Pancreas (tissue), 10 donors: Measurements from ENCODE around the gene MYOCOS. TPM values are rescaled to one million over a fixed set of nuclear protein-coding genes. Genes with fewer than 3 reads are reported as not detected.

Experiments used
- ATAC-seq, 4 donors: fragments of 200-7000 bp; cut with Tn5 transposase; one replicate each; pipeline versions ENCODE4 v1.8.0 to v1.9.1; 2020; ENCODE audit warnings: mild to moderate bottlenecking in 4 of 4, moderate library complexity in 4 of 4
- DNase-seq, 6 donors: peaks; one replicate each; pipeline ENCODE4 v3.0.0-alpha.2; 2020
- FAIRE-seq: peaks from 2 replicates; lab custom pipeline; 2012; peaks lifted over from hg19 to GRCh38; lab: Jason Lieb, UNC
- H3K27ac ChIP-seq, 4 donors: fragments of 200-600 bp; sonication (generic); 1 replicate in 3 of 4; 2 replicates in 1 of 4; pipeline versions ENCODE4 v1.5.0 to v1.8.0; 2020
- H3K27me3 ChIP-seq, 4 donors: fragments of 200-600 bp; one replicate each; pipeline ENCODE4 v1.8.0; 2021
- H3K36me3 ChIP-seq, 3 donors: fragments of 200-600 bp; sonication (generic) in 1 of 3; one replicate each; pipeline versions ENCODE4 v1.5.0 to v1.8.0; 2020 to 2021
- H3K4me1 ChIP-seq, 3 donors: fragments of 200-600 bp; one replicate each; pipeline ENCODE4 v1.8.0; 2021
- H3K4me3 ChIP-seq, 4 donors: fragments of 200-600 bp; sonication (generic) in 2 of 4; one replicate each; pipeline versions ENCODE4 v1.5.0 to v1.8.0; 2020 to 2021
- H3K9me3 ChIP-seq, 4 donors: fragments of 200-600 bp; one replicate each; pipeline ENCODE4 v1.8.0; 2021
- CTCF ChIP-seq, 4 donors: fragments of 200-600 bp; sonication (generic) in 3 of 4; IDR thresholded peaks; one replicate each; pipeline versions ENCODE4 v1.5.0 to v1.8.0; 2021; ENCODE audit warnings: antibody characterized with exemption in 4 of 4
- WGBS, 2 donors: extraction: QIAGEN DNeasy Blood & Tissue Kit; methylation state at CpG; one replicate each; pipeline ENCODE4 v1.1.7; 2013; 5-methylcytosine and 5-hydroxymethylcytosine counted together
- intact Hi-C, 3 donors: fragments of 100-400 bp; cut with DNase I; formaldehyde crosslinking; loops; one replicate each; pipeline versions ENCODE4 v1.11.1 to v1.14.2; 2022
- polyA plus RNA-seq, 2 donors: library from polyadenylated mRNA; stranded (reverse); fragments of 200-250 nt; gene quantifications; one replicate each; pipeline ENCODE4 v1.2.3, GENCODE V29; 2013
- total RNA-seq, 6 donors: library from RNA; stranded (reverse); fragmentation: NEBNext Ultra II Directional in 4 of 6; extraction: Animal tissue kit (Norgen Biotek cat#: 25700) in 4 of 6; gene quantifications; one replicate each; pipeline versions ENCODE4 v1.2.1 to v1.2.4, GENCODE V29; 2021 to 2023
- donor health status: healthy with polysubstance abuse.
- donor health status: DM: no; HTN: no; CAD: no; lungs with moderate emphysema.
- donor health status: DM: no; HTN: no; CAD: no.
- donor health status: control.
- donor health status: control.
- donor health status: Bipolar disorder and iron deficiency.
- donor health status: DM: yes; HTN: yes; CAD: no.
- donor health status: DM: no; HTN: no; CAD: no.
- donor health status: DM: no; HTN: no; CAD: no.
- donor health status: DM: yes; HTN: yes; CAD: no.

The MYOCOS gene
- total RNA-seq = not detected
- polyA plus RNA-seq = under 1 TPM in 1 of 2 donors, not detected in 1; 0.05 TPM

GRCh38 chr1:171622152-171622462 lies at the start of gene MYOCOS:
TSS of gene MYOCOS (plus strand) at chr1:171622243. CDS start at chr1:171623884, 1,641 bp downstream.
- intact Hi-C loops = no loop called here
- TF ChIP-seq CTCF (IDR thresholded peaks at IDR 0.05) = no peak
- Histone ChIP-seq H3K27ac (no peak within 1 kb of the TSS), H3K27me3 (no peaks in the 10 kb centered on the region), H3K9me3 (no peaks in the 10 kb centered on the region), H3K36me3 (no peaks in the 10 kb centered on the region), H3K4me1 (no peaks in the 10 kb centered on the region), H3K4me3 (no peak within 1 kb of the TSS)
- no peak for DNase-seq
- no peak for FAIRE-seq
- WGBS, 2 donors = 45 to 48% methylated on average over 7 of the region's 7 CpGs
- no peak for ATAC-seq

DNA sequence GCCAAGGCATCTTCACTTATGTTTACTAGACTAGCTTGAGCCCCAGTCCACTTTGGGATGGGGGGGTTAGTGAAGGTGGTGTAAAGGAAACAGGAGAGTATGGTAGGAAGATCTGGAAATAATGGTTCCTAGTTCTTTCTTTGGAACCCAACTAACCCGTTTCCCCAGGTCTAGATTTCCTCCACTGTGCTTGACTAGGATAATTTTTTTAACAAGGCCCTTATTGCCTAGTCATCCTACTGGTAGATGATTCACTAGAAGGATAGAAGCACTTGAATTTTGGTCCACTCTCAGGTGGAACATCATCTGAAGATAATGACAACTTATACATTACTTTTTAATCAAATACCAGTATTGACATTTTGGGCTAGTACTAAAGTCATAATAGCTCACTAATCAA lies 45.9 kb upstream of the MYOCOS start:
- no peak for ATAC-seq
- intact Hi-C loops = no loop called here
- no peak for TF ChIP-seq CTCF (IDR thresholded peaks at IDR 0.05)
- no peaks in the 10 kb centered on the region for H3K4me1 ChIP-seq
- no peak overlapping the region for H3K27ac ChIP-seq
- no peak for DNase-seq
- peaks cover 4 to 64% (median 21%) of the 10 kb centered on the region in 3 donors for H3K36me3 ChIP-seq
- WGBS, 2 donors = 79 to 81% methylated on average over 1 of the region's 1 CpG
- no peaks in the 10 kb centered on the region for H3K27me3 ChIP-seq
- no peak overlapping the region for H3K4me3 ChIP-seq
- FAIRE-seq = no peak
- H3K9me3 ChIP-seq = no peaks in the 10 kb centered on the region

- ATAC-seq (no peak), DNase-seq (no peak), FAIRE-seq (no peak)
- Histone ChIP-seq H3K4me1 (no peaks in the 10 kb centered on the region), H3K36me3 (peaks cover 4 to 79% (median 15%) of the 10 kb centered on the region in 3 donors), H3K27me3 (no peaks in the 10 kb centered on the region), H3K27ac (no peak overlapping the region), H3K4me3 (no peak overlapping the region), H3K9me3 (no peaks in the 10 kb centered on the region)
- no peak for TF ChIP-seq CTCF (IDR thresholded peaks at IDR 0.05)
- WGBS, 2 donors = 80 to 83% methylated on average over 3 of the region's 3 CpGs
- intact Hi-C loops = no loop called here
Observed at GRCh38 chr1:171581226-171581625, 40.8 kb upstream of the MYOCOS start.

DNA sequence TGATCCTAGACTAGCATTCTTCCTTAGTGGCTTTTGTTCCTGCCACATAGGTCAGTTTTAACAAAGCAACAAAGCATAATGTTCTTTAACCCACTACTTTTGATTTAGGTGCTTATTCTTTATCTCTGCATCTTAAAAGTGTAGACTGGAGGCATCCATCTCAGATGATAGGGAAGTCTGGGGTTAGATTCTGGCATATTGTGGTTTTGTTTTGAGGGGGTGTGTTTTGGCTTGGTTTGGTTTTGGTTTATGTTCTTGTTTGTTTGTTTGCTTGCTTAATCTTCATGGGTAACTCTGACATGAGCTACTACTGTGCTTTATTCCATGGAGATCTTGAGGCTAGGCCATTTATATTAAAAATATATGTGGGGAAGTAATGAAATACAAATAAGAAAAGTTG lies 40.3 kb upstream of the MYOCOS start:
- Histone ChIP-seq H3K36me3 (peaks cover 4 to 74% (median 15%) of the 10 kb centered on the region in 3 donors), H3K9me3 (no peaks in the 10 kb centered on the region), H3K4me1 (no peaks in the 10 kb centered on the region), H3K27me3 (no peaks in the 10 kb centered on the region), H3K27ac (no peak overlapping the region), H3K4me3 (no peak overlapping the region)
- intact Hi-C loops = no loop called here
- FAIRE-seq (no peak), ATAC-seq (no peak), DNase-seq (no peak)
- no peak for TF ChIP-seq CTCF (IDR thresholded peaks at IDR 0.05)

DNA sequence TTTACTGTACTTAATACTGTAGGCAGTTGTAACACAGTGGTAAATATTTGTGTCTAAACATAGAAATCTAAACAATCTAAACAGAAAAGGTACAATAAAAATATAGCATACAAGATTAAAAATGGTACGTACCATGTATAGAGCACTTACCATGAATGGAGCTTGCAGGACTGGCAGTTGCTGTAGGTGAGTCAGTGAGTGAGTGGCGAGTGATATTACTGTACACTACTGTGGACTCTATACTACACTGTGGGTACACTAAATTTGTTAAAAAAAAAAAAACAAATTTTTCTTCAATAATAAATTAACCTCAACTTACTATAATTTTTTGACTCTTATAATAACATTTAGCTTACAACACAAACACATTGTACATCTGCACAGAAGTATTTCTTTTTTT lies 39.5 kb upstream of the MYOCOS start:
- no peak for TF ChIP-seq CTCF (IDR thresholded peaks at IDR 0.05)
- no peak overlapping the region for H3K4me3 ChIP-seq
- FAIRE-seq = no peak
- WGBS, 2 donors = 92 to 100% methylated on average over 2 of the region's 2 CpGs
- H3K27ac ChIP-seq = no peak overlapping the region
- no peaks in the 10 kb centered on the region for H3K9me3 ChIP-seq
- no peaks in the 10 kb centered on the region for H3K4me1 ChIP-seq
- no peak for DNase-seq
- intact Hi-C loops = no loop called here
- no peaks in the 10 kb centered on the region for H3K27me3 ChIP-seq
- peaks cover 4 to 72% (median 24%) of the 10 kb centered on the region in 3 donors for H3K36me3 ChIP-seq
- ATAC-seq = no peak
